Uterus (tissue), 2 donors: ENCODE results near the gene RGS6.

Experiments used
- CTCF ChIP-seq, 4 experiments: fragments of 200-600 bp in 2 of 4; fragments of 450-650 bp in 2 of 4; sonication (generic) in 2 of 4; IDR thresholded peaks; one replicate each; pipeline ENCODE4 v1.5.1; 2016 to 2019; ENCODE audit warnings: antibody characterized with exemption in 4 of 4, mild to moderate bottlenecking in 2 of 4, moderate library complexity in 1 of 4
- POLR2A ChIP-seq, 2 donors: fragments of 450-650 bp; IDR thresholded peaks; one replicate each; pipeline ENCODE4 v1.6.1; 2016; ENCODE audit warnings: antibody characterized with exemption in 2 of 2, mild to moderate bottlenecking in 1 of 2, moderate library complexity in 1 of 2

- TF ChIP-seq CTCF (IDR thresholded peaks at IDR 0.05) (peak; percentile 5 to 57 (median 42)), POLR2A (IDR thresholded peaks at IDR 0.05) (no peak)
Measured at GRCh38 chr14:72291908-72292688, 359.9 kb downstream of the RGS6 start.
